HG02981 (cell line): ENCODE measurements around the gene HID1.
"Not testable (repeated sequence)": the region's sequence is repeated elsewhere in the genome, so short reads cannot be mapped to it uniquely, and the experiment has no call there.

ENCODE experiments used
- ATAC-seq: cut with Tn5 transposase; IDR thresholded peaks from one replicate; pipeline ENCODE4 v1.9.1; 2021; ENCODE audit warnings: mild to moderate bottlenecking, moderate library complexity; ENCODE audit not compliant: unreplicated experiment

The HID1 gene

DNA sequence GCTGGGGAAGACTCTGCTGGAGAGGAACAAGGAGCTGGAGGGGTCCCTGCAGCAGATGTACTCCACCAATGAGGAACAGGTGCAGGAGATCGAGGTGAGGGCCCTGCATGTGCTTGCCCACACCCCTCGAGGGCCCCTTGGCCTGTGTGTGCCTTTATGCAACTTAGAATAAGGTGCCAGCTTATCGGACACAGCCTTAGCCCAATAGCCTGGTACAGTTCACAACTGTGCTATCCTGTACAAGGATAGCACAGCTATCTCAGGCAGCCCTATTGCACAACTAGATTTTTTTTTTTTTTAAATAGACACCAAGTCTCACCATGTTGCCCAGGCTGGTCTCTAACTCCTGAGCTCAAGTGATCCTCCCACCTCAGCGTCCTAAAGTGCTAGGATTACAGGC lies 27.0 kb upstream of the HID1 start:
- no peak for ATAC-seq

DNA sequence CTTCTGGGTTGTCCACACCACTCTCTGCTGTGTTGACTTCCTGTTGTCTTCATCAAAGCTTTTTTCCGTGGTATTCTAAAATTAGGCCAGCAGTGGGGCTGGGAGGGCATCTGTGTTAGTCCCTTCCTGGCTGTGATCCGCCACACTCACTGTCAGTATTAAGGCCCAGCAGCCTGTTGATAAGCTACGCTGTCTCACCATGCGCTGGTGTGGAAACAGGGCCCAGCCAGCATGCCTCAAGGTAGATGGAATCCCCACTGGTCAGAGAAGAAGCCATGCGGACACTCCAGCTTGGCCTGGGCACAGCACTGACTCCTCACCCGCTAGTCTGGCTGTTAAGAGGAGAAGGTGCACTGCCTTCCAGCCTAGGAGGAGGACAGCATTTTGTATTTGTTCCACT lies 26.2 kb upstream of the HID1 start:
- no peak for ATAC-seq

DNA sequence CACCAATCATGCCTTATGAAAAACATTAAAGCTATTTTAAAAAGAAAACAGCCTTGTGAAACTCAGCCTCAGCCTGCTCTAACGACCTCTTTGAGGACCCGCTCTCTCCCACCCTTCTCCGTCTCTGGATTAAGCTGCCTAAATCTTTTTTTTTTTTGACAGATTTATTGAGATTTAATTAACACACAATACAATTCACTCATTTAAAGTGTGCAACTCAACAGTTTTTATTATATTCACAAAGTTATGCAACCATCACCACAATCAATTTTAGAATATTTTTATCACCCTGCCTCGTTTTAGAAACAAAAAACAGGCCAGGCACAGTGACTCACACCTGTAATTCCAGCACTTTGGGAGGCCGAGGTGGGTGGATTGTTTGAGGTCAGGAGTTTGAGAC lies 23.3 kb upstream of the HID1 start:
- ATAC-seq = no peak

DNA sequence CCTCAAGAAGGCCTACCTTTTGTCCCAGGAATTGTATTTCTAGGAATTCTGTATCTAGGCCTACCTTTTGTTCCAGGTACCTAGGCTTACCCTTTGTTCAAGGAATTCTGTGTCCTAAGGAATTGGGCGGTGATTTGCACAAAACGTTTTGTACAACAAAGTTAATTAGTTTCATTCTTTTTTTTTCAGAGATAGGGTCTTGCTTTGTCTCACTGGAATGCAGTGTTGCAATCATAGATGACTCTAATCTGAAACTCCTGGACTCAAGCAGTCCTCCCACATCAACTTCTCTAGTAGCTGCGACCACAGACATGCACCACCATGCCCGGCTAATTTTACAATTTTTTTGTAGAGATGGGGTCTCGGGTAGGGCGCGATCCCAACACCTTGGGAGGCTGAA lies 21.9 kb upstream of the HID1 start:
- ATAC-seq = no peak

DNA sequence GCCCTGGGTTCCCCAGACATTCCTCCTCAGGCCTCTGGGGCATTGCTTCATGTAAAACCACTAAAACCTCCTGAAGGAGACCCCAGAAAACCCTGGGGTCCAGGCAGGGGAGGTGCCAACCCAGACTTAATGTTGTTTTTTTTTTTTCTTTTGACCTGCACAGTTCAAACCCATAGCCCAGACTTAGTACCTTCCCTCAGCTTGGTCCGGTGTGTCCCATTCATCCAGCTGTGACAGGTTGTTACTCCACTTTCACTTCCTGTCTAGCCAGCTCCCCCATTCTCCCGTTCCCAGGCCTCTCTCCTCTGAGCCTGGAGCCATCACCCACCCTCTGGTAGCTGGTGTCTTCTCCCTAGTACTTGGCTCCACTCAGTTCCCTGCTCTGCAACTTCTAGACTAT lies 19.7 kb upstream of the HID1 start:
- ATAC-seq = no peak

DNA sequence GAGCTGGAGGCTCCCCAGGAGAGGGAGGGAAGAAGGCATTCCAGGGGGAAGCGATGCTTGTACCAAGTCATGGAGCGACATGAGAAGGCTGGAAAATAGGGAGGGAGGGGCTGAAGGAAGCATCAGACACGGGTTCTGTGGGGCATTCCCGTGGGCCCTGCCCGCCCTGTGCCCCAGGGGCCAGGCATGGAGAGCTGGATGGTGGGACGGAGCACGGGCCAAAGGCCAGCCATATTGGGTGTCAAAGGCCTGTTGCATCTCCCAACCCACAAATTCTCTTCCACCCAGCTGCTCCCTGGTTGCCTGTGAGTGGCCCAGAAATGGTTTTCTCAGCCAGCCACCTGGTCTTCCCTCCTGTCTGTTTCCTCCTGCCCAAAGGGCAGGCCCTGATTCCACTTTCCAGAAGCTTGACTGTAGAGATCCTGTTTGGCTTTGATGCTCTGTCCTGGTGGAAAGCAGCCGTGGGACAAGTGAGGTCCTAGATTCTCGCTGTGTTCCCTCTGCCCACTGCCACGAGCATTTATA lies 18.1 kb upstream of the HID1 start:
- ATAC-seq = no peak

DNA sequence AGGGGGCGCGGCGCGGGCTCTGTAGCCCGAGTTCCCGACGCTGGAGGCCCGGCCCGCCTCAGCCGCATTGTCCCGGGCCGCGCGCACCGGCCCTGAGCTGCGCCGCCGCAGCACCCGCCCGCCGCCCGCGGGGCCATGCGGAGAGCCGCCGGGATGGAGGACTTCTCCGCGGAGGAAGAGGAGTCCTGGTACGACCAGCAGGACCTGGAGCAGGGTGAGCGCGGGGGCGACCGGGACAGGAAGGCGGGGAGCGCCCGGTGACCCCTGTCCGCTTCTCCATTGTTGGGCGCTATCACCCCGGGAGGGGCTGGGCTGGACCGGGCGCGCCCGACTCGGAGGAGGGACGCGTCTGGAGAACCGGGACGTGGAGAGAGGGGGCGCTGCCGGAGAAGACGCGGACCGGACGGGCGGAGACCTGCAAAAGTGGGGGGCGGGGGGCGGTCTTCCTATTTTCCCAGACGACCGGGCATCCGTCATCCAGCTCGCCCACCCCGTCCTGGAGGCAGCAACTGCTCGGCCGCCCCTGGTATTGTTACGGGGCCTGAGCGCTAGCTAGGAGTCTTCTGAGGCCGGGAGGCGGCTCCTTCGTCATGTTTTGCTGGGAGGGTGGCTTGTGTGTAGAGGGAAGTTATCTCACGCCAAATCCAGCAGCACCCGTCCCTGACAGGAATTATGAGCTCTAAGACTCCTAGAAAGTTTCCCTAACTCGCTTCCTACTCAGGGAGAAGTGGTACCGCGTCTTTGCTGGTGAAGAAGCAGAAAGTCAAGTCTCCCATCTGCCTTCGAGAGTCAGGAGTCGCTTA lies 15.6 kb upstream of the HID1 start:
- ATAC-seq = peak; percentile 24

DNA sequence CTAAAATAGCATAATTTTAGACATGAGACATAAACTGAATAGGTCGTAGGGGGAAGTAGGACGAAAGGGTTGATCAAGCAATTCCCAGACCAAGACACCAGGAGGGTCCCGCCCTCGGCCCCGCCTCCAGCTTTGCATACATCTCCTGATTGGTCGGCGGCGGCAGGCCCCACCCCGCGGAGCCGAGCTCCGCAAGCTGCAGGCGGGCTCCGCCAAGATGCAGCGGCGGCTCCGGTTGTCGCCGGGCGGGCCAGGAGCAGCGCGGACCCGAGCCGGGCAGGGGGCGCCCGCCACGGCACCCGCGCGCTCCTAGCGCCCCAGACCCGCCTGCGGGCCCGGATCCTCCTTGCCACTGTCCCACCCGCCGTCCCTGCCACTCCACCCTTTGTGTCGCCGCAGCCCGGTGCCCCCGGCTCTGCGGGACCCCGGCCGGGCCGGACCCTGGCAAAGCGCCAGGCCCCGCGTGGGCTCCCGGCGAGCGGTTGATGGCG lies 14.9 kb upstream of the HID1 start, which contains the start of gene CDR2L:
CDR2L (plus strand) TSS at position 215 of the 491 bp plus-strand sequence. CDS start 412 bp downstream, outside the sequence.
- ATAC-seq = peak; percentile 91

DNA sequence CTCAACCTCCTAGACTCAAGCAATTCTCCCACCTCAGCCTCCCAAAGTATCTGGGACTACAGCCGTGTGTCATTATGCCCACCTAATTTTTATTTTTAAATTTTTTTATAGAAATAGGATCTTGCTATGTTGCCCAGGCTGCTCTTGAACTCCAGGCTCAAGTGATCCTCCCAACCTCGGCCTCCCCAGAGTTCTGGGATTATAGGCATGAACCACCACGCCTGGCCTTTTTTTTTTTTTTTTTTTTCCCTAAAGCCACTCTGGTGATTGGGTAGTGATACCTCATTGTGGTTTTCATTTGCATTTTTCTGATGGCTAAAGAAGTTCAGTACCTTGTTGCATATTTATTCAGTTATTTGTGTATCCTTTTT lies 13.6 kb upstream of the HID1 start:
- no peak for ATAC-seq

DNA sequence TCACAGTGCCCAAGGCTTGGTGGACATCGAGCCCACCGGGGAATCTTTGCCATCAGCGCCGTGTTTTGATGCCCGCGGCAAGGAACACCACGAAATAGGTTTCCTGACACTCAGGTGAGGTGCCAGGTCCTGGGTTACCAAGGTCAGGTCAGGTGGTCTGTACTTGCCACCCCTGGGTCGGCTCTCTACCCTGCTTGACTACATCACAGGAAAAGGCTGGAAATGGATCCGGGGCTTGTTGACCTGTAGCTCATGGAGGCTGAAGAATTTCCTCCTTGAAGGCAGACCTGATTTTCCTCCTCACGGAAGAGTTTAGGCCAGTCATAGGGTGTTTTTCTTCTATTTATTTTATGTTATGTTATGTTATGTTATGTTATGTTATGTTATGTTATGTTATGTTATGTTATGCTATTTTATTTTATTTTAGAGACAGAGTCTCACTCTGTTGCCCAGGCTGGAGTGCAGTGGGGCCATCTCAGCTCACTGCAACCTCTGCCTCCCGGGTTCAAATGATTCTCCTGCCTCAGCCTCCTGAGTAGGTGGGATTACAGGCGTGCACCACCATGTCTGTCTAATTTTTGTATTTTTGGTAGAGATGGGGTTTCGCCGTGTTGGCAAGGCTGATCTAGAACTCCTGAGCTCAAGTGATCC lies 10.2 kb upstream of the HID1 start:
- not testable (repeated sequence) for ATAC-seq

DNA sequence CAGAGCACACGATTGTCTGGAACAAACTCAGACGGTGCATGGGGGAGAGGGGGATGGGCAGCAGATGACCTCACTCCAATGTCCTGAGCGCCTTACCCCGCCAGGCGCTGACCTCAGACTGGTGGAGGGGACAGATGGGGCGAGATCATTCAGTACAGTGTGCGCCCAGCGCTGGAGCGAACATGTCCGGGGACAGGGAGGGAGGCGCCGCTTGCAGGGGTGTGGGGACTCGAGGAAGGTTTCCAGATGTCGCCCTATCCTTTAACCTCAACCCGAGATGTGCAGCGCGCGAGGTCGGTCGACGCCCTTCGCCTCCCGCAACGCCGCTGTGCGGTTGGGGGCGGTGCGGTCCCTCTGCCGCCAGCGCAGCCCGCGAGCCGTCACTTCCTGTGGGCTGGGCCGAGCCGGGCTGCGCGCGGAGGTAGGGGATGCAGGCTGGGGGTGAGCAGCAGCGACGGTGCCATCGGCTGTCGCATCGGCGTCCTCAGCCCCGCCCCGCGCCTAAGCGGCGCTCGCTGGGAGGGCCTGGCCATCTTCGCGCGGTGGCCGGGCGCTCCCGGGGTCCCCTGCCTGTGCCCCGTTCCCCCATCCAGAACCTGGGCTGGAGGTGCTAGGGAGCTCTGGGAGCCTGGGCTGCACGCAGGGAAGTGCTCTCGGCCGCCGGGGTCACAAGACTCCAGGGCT lies 9.6 kb upstream of the HID1 start:
- peak; percentile 51 for ATAC-seq

DNA sequence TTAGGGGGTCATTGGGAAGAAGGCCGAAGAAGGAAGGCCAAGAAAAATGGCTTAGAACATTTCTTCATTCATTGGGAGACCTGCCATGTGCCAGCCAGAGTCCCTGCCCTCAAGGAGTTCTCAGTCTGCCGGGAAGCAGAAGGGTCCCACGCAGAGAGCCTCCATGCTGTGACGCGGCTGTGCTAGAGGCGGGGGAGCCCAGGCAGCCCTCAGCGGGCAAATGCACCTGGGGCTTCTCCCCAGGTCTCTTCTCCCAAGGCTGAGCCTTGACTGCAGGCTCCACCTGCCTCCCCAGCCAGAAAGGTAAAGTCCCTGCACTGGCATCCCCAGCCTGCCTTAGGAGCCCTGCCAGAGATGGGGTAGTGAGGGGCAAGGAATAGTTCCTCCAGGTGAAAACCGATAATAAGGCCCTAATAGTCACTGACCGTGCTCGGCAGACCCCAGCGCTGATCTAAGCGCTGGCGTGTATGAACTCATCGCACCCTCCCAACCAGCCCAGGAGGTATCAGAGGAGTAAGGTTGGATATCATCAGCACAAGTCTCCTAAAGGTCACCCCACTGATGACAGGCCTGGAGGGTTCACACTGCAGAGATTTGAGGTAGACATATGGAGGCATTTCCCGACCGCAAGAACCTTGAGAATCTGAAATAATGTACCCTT lies 8.9 kb upstream of the HID1 start:
- no peak for ATAC-seq

DNA sequence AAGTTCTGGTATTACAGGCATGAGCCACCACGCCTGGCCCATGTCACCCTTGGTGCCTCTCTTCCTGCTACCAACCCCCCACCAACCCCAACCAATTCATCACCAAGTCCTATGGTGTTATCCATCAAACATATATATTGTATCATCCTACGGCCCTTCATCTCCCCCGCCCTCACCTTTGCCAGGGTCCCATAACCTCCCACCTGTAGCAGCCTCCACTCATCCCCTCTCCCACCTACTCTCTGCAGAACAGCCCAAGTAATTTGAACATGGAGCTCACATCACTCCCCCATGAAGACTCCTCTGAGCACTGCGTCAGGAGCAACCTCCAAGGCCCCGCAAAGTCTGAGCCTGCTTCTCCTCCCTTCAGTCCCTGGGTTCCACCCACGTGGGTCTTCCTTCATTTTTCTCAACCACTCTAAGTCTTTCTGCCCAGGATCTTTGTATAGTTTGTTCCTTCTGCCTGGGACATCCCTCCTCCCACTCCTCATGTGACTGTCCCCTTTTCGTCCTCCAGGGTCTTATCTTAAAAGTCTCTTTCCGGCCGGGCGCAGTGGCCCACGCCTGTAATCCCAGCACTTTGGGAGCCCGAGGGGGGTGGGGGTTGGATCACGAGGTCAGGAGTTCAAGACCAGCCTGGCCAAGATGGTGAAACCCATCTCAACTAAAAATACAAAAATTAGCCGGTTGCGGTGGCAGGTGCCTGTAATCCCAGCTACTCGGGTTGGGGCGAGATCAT lies 7.0 kb upstream of the HID1 start:
- ATAC-seq = no peak

DNA sequence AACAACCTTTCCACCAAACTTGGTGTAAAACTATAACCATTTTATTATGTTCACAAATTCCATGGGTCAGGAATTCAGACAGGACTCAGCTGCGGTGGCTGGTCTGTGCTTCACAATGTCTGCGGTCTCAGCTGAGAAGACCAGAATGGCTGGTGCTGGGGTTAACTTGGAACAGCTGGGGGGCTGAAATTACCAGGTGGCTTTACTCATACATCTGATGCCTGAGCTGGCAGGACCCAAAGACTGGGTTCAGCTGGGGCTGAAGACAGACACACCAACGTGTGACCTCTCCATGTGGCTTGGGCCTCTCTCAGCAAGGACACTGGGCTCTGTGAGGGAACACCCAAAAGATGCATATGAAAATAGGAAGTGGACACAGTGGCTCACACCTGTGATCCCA lies 5.7 kb upstream of the HID1 start:
- ATAC-seq = no peak

DNA sequence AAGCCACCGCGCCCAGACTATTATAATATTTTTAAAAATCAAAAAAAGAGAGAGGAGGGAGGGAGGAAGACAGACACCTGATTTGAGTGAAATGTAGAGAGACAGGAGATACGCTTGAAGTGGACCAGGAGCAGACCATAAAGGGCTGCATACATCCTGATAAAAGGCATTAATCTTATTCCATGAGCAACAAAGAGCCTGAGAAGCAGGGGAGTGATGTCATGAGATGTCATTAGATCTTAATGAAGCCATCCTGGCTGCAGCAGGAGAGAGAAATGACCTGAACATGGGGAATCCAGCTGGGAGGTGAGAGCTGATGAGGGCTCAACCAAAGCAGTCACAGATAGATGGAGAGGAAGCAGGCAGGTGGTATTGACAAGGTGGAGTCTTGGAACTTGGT lies 5.2 kb upstream of the HID1 start:
- no peak for ATAC-seq

DNA sequence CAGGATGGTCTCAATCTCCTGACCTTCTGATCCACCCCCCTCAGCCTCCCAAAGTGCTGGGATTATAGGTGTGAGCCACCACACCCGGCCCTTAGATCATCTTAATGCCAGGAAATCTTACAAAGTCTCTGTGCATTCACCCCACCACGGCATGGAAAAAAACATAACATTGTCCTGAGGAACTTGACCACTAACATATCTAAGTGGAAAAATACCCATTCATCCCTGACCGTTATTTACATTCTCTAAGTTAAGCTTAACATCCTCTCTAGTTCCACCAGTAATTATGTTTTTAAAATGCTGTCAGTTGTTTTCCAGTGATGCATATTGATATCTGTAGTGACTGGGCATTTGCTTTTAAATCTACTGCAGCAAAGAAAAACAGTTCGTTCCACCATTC lies 3.4 kb upstream of the HID1 start:
- no peak for ATAC-seq

DNA sequence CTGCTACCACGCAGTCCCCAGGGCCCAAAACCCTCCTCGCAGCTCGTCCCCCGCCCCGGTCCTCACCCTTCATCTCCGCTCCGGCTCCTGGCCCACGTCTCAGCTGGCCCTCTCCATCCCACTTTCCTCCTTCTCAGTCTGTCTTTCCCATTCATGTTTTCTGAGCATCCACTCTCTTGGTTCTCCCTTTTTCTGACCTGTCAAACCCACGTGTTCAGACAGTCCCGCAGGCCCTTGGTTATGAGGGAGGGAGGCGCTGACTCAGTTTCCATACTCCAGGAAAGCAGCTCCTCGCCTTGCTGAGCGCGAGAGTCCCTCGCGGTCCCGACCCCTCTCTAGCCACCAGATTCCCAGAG lies 392 bp upstream of the HID1 start:
- no peak for ATAC-seq

DNA sequence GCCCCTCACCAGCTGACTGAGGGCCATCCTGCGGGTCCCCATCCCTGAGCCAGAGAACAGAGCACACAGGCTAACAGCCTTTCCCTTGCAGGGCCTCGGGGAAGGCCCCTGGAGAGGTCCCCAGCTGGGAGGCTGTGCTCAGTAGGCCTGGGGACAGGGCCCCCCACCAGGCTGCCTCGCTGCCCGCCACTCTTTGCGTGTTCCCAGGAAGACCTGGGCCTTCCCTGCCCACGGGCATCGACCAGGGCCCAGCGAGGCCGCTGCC lies 785 bp downstream of the HID1 start:
- no peak for ATAC-seq

DNA sequence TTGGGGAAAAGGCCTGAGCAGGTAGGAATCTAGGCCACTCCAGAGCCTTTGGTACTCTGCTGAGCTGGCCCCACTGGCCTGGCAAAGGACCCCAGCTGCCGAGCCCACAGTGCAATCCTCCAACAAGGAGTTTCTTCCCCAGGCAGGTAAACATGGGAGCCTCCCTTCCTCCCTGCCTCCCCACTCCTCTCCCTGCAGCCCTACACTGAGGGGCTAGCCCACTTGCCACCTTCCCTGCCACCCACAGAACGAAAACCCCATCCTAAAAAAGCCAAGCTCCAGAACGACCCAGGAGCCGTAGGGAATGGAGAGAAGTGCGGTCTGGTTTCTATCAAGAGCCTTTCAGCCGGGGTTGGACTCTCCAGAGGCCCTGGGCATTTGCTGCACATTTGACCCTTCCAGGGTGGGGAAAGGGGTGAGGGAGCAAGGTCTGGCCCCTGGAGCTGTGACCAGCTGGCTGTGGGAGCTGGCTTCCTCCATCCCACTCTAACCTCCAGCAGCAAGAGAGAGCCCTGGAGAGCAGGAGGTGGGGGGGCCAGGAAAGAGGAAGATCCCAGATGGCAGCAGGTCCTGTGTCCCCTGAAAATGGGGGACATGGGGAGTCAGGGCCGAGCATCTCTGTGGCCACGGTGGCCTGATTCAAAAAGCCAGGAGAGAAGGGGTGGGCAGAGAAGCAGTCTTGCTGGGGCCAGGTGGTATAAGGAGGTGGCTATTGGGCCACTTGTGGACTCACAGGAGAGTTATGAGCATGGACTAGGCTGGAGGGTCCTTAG lies 1.3 kb downstream of the HID1 start:
- ATAC-seq = no peak

DNA sequence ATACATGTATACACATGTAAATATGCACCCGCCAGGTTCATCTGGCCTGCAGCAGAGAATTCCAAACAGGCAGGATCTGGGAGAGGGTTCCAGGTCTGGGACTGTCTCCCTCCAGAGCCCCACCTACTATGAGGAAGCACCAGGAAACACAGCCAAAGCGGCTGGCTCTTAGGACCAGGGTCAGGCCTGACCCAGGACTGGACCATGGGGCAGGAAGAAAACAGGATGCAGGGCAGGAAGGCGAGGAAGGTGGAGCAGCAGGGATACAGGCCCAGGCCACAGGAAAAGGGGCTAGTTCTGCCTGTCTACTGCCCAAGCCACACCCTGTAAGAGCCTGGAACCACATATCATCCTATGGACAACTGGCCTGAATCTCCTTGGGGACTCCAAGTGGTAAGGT lies 2.2 kb downstream of the HID1 start:
- no peak for ATAC-seq
